GM23338 (cell line): ENCODE data around the gene TP73.

Experiments used
- CREB1 ChIP-seq: fragments of 250-450 bp; sonication (Bioruptor Pico); IDR thresholded peaks from 2 replicates; pipeline ENCODE4 v1.5.0; 2020; ENCODE audit warnings: low read depth, mild to moderate bottlenecking, moderate library complexity
- EZH2 ChIP-seq: fragments of 200-600 bp; sonication (generic); IDR thresholded peaks from one replicate; pipeline ENCODE4 v1.8.0; 2017; ENCODE audit warnings: antibody characterized with exemption, mild to moderate bottlenecking, low read depth; ENCODE audit not compliant: unreplicated experiment
- EZH2phosphoT487 ChIP-seq: fragments of 200-600 bp; sonication (generic); IDR thresholded peaks from one replicate; pipeline ENCODE4 v1.8.1; 2018; ENCODE audit warnings: antibody characterized with exemption; ENCODE audit not compliant: unreplicated experiment
- JUNB ChIP-seq: IDR thresholded peaks from one replicate; pipeline ENCODE4 v1.6.1; 2016; ENCODE audit warnings: antibody characterized with exemption; ENCODE audit not compliant: unreplicated experiment
- NANOG ChIP-seq: IDR thresholded peaks from 2 replicates; pipeline ENCODE4 v1.6.1; 2016; ENCODE audit warnings: antibody characterized with exemption, borderline replicate concordance
- POLR2AphosphoS5 ChIP-seq: IDR thresholded peaks from 2 replicates; pipeline ENCODE4 v1.6.1; 2016; ENCODE audit warnings: antibody characterized with exemption, low read depth
- STAT1 ChIP-seq: IDR thresholded peaks from one replicate; pipeline ENCODE4 v1.6.1; 2016; ENCODE audit warnings: antibody characterized with exemption; ENCODE audit not compliant: unreplicated experiment
- ZNF331 ChIP-seq: fragments of 250-450 bp; sonication (Bioruptor Pico); IDR thresholded peaks from 2 replicates; pipeline ENCODE4 v1.5.0; 2020; ENCODE audit warnings: low read depth, mild to moderate bottlenecking, moderate library complexity
- TF ChIP-seq, protein P1 (sequence below), 2 experiments: fragments of 200-600 bp in 1 of 2; sonication (generic) in 1 of 2; conservative IDR thresholded peaks; 2 replicates each; pipeline versions ENCODE4 v1.5.1 to v1.6.1; 2016 to 2017; ENCODE audit warnings: antibody characterized with exemption in 2 of 2, low read depth in 2 of 2, mild to moderate bottlenecking in 2 of 2, moderate library complexity in 1 of 2
- TF ChIP-seq, protein P2 (sequence below): IDR thresholded peaks from one replicate; pipeline ENCODE4 v1.6.1; 2018; ENCODE audit warnings: antibody characterized with exemption; ENCODE audit not compliant: unreplicated experiment
- TF ChIP-seq, protein P3 (sequence below): IDR thresholded peaks from 2 replicates; pipeline ENCODE4 v1.6.1; 2016; ENCODE audit warnings: antibody characterized with exemption

DNA sequence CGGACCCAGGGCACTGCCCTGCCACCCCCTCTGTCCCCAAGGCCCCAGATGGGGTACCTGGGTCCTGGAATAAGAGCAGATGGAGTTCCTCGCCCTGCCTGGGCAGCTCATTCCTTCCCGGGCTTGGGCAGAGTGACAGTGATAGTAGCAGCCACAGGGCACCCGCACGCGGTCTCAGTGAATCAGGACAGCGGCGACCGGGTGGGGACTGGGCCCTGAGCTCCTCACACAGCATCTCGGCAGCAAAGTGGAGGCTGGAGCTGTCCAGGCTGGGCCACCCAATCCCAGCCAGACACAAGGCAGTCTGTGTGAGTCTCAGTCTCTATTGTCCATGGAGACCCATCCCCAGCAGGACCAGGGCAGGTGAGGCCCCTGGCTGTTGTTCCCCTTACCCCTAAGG is 62.5 kb downstream of the TP73 start:
- TF ChIP-seq, protein P1, sequence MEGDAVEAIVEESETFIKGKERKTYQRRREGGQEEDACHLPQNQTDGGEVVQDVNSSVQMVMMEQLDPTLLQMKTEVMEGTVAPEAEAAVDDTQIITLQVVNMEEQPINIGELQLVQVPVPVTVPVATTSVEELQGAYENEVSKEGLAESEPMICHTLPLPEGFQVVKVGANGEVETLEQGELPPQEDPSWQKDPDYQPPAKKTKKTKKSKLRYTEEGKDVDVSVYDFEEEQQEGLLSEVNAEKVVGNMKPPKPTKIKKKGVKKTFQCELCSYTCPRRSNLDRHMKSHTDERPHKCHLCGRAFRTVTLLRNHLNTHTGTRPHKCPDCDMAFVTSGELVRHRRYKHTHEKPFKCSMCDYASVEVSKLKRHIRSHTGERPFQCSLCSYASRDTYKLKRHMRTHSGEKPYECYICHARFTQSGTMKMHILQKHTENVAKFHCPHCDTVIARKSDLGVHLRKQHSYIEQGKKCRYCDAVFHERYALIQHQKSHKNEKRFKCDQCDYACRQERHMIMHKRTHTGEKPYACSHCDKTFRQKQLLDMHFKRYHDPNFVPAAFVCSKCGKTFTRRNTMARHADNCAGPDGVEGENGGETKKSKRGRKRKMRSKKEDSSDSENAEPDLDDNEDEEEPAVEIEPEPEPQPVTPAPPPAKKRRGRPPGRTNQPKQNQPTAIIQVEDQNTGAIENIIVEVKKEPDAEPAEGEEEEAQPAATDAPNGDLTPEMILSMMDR (conservative IDR thresholded peaks at IDR 0.05; ENCODE audit: low read depth in 2 of 2): no peak
- TF ChIP-seq POLR2AphosphoS5 (no peak), EZH2phosphoT487 (no peak), EZH2 (no peak), ZNF331 (CRISPR knock-in tag) (no peak), NANOG (no peak), JUNB (no peak), CREB1 (CRISPR knock-in tag) (no peak), STAT1 (no peak)
- TF ChIP-seq, protein P2, sequence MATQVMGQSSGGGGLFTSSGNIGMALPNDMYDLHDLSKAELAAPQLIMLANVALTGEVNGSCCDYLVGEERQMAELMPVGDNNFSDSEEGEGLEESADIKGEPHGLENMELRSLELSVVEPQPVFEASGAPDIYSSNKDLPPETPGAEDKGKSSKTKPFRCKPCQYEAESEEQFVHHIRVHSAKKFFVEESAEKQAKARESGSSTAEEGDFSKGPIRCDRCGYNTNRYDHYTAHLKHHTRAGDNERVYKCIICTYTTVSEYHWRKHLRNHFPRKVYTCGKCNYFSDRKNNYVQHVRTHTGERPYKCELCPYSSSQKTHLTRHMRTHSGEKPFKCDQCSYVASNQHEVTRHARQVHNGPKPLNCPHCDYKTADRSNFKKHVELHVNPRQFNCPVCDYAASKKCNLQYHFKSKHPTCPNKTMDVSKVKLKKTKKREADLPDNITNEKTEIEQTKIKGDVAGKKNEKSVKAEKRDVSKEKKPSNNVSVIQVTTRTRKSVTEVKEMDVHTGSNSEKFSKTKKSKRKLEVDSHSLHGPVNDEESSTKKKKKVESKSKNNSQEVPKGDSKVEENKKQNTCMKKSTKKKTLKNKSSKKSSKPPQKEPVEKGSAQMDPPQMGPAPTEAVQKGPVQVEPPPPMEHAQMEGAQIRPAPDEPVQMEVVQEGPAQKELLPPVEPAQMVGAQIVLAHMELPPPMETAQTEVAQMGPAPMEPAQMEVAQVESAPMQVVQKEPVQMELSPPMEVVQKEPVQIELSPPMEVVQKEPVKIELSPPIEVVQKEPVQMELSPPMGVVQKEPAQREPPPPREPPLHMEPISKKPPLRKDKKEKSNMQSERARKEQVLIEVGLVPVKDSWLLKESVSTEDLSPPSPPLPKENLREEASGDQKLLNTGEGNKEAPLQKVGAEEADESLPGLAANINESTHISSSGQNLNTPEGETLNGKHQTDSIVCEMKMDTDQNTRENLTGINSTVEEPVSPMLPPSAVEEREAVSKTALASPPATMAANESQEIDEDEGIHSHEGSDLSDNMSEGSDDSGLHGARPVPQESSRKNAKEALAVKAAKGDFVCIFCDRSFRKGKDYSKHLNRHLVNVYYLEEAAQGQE: no peak
- TF ChIP-seq, protein P3, sequence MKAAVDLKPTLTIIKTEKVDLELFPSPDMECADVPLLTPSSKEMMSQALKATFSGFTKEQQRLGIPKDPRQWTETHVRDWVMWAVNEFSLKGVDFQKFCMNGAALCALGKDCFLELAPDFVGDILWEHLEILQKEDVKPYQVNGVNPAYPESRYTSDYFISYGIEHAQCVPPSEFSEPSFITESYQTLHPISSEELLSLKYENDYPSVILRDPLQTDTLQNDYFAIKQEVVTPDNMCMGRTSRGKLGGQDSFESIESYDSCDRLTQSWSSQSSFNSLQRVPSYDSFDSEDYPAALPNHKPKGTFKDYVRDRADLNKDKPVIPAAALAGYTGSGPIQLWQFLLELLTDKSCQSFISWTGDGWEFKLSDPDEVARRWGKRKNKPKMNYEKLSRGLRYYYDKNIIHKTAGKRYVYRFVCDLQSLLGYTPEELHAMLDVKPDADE: no peak
